SW480 (cell line): ENCODE data around the gene RPH3AL.
A peak's percentile ranks its signal among the peaks of the same experiment; 100 is the strongest.

Experiments used
- DNase-seq: peaks from one replicate; pipeline ENCODE4 v3.0.0-alpha.2; 2016; ENCODE audit warnings: low spot score

The RPH3AL gene

DNA sequence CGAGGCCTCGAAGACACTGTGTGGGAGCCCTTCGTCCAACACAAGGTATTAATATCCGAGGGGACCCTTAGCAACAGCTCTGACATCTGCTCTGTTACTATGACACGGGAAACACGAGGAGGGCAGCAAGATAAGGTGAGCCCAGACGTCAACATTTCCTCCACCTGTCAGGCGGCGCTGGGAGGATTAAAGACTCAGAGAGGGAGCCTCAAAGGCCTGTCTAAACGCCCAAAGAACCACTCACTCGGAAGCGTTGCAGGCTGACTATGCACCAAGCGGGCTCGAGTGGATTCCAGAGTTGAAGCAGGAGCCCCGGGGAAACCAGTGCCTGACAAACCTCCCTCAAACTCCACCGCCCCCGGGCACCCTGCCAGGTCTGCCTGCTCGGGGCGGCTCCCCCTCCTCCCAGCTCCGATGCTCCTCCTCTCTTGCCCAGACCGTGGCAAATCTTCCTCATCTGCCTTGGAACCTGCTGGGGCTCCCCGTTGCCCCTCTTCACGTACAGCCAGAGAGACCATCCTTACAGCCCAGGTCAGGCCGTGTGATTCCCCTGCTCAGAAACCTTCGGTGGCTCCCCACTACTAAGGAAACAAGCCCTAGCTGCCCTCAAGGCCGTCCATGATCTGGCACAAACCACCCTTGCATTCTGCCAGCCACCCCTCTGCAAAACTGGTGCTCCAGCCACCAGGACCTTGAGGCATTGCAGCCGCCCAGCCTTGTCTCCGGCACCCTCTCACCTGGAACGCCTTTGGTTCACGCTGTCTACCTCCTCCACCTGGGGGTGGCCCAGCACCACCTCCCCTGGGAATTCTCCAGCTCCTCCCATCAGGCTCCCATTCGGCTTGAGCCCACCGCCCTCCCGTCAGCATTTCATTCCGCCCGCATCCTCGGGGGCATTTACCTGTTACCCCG is 16.2 kb downstream of the RPH3AL start:
- DNase-seq, result no peak

DNA sequence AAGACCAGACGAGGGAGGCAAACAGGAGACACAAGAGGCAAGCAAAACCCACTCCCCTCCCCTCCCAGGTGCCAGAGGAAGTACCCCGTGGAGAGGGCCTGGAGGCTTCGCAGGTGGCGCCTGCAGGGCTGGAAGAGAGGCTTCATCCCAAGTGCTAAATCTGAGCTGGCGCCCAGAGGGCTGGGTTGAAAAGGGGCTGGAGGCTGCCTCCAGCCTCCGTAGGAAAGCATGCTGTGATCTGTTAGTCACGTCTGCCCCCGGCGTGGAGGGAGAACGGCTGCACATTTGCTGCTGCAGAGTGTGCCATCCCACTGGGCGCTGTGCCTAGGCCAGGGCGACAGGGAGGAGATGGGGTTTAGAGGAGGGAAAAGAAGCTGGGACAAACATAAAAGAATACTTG is 16.9 kb downstream of the RPH3AL start:
- no peak for DNase-seq

GRCh38 chr17:334974-335481 is 17.6 kb downstream of the RPH3AL start:
- no peak for DNase-seq

DNA sequence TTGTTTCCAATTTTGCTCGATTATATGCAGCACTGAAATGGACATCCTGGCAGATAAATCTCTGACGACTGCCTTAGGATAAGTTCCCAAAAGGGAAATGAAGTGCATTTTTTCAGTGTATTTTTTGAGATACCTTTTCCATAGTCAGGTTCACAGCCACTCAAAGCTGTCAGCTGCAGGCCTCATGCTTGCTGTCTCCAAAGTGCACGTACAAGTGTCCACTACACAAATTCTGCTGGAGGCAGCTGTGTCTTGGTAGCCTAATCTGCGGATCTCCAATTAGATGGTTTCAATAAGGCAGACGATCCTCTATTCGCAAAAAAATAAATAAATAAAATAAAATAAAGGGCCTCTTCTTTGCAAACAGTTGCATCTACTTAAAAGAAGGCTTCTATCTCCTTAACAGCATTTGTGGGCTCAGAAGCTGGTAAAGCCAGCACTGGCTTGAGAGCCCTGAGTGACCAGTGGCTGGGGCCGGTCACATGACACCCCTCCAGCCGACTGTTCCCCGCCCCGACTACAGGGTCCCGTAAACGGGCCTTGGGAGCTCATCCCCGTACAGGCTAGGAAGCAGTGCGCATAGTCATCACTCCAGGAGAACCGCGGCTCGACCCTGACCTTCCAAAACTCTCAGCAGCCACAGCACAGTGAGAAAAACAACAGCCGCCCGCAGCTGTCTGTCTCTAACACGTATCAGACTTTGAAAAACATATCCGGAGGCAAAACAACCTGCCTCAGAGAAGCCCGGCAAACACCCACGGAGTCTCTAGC is 18.8 kb downstream of the RPH3AL start:
- DNase-seq, result no peak

DNA sequence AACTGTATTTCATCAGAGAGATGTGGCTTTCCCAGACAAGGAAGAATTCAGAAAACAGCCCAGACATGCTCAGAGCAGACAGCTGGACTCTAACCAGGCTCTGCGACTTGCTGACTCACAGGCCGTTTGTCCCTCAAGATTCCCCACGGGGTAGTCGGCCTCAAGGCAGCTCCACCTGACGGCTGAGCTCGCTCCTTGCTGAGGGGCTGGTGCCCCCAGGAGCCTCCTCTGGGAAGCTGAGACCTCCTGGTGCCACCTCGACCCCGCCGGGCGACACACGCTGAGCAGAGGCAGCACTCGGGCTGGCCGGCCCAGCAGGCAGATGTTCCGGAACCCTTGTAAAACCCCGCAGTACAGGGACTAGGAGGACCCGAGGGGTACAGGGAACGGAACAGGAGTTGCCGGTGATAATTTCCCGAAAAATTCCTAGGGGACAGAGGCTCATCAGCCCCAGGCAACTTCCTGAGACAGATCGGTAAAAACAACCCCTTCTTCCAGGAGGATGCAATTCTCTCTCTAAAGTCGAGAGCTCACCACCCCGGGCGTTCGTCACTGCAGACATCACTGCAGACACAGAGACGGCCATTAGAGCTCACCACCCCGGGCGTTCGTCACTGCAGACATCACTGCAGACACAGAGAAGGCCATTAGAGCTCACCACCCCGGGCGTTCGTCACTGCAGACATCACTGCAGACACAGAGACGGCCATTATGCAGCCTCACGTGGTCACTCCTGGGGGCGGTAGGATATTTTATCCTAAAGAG is 19.9 kb downstream of the RPH3AL start:
- DNase-seq, result no peak

DNA sequence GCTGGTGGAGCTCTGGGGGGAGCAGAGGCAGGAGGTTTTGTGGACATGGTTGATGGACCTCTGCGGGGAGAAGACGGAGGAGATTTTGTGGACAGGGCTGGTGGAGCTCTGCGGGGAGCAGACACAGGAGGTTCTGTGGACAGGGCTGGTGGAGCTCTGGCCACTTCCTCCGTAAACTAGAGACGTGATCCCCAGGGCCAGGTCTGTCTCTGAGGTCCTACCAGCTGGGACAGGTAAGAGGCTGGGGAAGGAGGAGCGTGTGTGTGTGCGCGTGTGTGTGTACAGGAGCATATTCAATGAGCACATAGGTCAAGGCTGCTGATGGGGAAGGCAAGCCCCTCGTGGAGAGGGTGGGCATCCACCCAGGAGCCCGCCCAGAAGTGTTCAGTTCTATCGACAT is 20.6 kb downstream of the RPH3AL start:
- DNase-seq, result no peak

DNA sequence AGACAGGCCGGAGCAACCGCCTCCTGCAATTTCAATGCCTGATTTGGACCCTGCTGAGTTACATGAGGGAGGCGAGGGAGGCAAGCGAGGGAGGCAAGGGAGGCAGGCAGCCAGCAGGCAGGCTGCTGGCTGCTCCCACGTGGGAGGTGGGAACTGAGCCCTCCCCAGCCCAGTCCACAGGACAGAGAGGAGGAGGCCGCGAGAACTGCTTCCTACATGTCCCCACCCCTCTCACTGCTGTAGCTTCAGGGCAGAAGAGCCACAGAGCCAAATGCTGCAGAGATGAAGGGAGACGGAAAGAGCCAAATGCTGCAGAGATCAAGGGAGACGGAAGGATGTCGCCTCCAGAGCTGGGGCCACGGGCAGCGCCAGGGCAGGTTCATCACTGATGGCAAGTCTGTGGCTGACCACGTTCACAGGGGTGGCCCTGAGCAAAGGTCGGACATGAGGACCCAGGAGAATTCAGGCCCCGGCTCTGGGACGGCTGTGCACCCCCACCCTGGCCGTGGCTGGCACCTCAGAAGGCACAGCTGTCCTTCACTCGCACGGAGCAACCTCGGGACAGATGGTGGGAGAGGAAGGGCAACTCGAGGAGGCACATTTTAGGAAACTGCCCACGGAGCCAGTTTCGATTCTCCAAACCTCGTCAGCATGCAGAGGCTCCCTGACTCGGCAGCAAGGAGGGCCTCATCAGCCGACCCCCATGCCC is 21.5 kb downstream of the RPH3AL start:
- no peak for DNase-seq

GRCh38 chr17:329784-330420 is 22.7 kb downstream of the RPH3AL start:
- no peak for DNase-seq

DNA sequence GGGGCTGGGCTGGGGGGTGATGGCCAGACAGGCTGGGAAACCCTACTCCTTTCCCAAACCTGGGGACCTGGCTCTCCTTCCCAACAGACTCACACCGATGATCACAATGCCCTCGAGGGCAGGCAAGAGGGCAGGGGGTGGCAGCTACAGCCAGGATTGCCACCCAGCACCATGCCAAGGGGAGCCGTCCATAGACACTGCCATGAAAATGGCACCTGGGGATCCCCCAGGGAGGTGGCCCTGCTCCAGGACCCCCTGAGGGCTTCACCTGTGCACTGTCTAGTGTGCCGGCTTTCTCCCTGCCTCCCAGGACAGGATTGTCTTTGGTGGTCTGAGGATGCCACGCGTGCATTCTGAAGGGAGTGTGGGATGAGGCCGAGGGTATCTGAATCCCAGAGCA is 24.6 kb downstream of the RPH3AL start:
- DNase-seq, result no peak

DNA sequence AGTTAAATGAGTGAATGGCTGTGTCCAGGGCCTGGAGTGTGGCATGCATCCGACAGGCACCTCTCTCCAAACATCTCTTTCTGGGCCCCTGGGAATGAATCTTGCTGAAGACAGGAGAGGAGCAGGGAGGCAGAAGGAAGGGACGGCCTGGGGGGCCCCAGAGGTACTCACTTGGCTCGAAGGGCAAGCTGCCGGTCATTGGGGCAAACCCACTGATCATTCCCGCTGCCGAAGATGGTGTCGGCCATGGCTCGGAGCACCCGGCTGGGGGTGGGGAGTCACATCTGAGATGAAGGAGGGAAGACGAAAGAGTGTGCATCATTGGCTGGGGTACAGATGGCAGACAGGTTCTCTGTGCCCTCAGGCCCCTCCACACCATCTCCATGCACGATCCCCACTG is 25.3 kb downstream of the RPH3AL start:
- DNase-seq, result no peak

DNA sequence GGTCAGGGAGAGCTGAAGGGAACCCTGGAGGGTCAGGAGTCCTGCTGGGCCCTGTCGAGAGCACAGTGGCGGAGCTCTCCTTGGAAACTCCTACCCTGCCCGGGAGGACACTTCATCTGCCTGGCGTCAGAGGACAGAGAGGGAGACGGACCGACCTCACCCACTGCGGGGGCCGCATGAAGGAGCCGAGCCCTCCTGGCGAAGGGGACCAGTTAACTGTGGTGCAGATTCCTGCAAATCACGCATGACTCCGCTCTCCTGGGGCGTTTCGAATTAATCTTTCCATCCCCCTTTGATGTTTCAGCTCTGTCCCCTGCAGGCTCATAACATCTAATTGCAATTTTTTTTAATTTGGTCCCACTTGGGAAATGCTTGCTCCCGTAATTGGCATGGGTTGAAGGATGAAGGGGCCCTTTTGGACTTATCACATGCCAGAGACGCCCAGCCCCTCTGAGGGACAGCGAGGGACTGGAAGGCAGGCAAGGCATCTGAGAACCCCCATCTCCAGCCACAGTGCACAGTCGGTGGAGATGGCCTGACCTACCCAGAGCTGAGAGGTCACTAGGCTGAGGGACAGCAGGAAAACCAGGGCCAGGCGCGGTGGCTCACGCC is 26.5 kb downstream of the RPH3AL start:
- DNase-seq, result no peak

DNA sequence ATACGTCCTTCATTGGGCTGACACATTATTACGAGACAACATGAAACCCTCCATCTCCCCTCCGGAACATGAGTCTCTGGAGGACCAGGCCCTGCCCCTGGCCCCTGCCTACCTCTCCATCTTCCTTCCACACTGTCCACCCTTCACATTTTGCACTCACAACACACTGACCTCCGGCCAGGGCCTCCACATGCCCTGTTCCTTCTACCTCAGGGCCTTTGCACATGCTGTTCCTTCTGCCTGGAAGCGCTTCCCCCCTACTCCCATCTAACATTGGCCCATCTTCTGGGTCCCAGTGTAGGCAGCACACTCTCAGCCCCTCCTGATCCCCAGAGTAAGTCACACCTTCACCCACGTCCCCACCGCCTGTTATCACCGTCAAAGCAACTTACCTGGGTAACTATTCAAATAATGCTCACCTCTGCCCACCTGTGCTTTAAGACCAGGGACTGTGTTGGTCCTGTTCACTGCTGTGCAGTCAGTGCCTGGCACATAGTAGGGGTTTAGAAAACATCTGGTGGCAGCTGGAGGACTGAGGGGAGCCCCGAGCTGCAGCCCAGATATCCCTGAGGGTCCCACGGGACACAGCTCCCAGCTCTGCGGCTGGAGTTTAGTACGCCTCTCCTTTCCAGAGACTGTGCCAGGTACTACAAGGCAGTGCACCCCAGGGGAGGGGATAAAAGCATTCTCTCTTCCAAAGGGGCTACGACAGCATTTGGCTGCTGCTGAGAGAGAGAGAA is 27.2 kb downstream of the RPH3AL start:
- no peak for DNase-seq

DNA sequence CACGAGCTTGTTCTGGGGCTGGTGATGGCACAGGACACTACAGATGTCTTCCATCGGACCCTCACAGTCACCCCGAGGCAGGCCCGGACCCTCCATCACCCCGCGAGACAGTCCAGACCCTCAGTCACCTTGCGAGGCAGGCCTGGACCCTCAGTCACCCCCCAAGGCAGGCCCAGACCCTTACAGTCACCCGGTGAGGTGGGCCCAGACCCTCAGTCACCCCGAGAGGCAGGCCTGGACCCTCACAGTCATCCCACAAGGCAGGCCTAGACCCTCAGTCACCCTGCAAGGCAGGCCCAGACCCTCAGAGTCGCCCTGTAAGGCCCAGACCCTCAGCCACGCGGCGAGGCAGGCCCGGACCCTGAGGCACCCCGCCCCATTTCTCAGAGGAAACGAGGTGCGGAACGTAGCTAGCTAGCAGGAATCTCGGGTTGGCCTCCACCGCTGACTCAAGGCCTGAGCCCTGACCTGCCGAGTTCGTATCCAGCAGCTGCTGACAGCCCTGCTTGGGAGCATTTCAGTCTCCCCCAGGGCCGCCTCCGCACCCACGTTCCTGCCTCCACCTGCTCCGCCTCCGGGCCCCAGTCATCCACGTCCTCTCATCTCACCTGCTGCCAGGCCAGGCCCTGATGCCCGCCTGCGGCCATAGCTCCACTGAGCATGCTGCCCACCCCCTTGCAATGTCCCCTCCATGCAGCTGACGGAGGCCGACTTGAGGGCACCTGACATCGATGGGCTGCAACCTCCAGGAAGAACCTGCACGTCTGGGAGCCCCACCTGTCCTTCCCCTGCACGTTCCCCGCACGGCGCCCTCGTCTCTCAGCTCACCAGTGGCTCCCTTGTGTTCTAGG is 28.7 kb downstream of the RPH3AL start:
- no peak for DNase-seq

- DNase-seq, result no peak
Observed at GRCh38 chr17:323181-323580, 29.4 kb downstream of the RPH3AL start.

GRCh38 chr17:322006-322780 is 30.4 kb downstream of the RPH3AL start:
- no peak for DNase-seq

DNA sequence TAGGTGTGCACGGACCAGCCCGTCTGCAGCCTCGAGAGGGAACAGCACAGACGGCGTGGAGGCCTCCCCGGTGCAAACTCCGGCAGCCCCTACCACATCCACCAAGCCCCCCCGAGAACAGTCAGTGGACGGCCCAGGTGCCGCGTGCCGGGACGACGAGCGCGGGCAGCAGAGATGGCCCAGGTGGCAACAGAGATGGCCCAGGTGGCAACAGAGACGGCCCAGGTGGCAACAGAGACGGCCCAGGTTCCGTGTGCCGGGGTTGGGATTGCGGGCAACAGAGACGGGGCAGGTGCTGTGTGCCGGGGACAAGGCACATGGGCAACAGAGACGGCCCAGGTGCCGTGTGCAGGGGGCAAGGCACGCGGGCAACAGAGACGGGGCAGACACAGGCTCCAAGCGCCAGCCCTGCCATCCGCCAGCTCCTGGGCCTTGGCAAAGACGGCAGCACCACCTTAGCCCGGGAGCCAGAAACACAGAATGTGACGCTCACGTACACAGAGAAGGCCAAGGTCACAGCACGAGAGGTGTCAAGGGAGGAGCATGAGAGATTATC is 31.1 kb downstream of the RPH3AL start:
- DNase-seq, result no peak

DNA sequence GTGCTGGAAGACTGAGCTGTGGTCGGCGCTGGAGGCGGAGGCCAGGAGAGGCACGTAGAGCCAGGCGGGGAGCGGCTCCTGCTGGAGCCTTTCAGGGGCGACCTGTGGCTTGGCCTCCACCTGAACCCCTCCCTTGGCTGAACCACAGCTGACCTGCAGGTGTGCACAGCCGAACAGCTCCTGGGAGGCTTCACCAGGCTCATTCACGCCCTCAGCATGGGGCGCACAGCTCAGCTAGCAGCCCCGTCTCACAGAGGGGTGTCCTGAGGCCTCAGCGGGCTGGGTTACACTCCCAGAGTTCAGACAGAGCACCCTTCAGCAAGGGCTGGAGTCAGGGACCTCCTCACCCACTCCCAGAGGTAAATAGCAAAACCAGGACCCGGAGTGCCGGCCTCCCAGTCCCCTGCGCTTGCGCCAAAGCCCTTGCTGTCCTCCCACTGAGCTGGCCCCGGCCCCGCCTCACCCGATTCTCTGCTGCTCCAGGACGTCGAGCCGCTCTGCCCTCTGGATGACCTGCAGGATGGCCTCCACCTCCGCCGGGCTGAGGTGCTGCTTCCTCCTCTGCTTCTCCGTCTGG is 31.7 kb downstream of the RPH3AL start:
- peak; percentile 23 for DNase-seq

DNA sequence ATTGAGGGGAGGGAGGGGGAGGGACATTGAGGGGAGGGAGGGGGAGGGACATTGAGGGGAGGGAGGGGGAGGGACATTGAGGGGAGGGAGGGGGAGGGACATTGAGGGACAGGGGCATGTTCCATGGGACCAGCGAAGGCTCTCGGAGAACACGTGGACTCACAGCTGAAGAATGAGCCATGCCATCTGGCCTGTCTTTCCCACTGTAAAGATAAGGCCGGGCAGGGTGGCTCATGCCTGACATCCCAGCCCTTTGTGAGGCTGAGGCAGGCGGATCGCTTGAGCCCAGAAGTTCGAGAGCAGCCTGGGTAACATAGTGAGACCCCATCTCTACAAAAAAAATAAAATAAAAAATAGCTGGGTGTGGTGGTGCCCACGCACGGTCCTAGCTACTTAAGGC is 32.5 kb downstream of the RPH3AL start:
- DNase-seq, result no peak
